AG04450 (cell line): ENCODE results near the gene ARHGAP24. TPM values are rescaled to one million over a fixed set of nuclear protein-coding genes. Genes with fewer than 3 reads are reported as not detected.

Experiments used
- CTCF ChIA-PET: fragments of 300-600, 350-600 bp; formaldehyde crosslinking; extraction: SDS; loops from one replicate; lab custom pipeline; 2022; ENCODE audit warnings: antibody characterized with exemption, inconsistent platforms; lab: Charles Lee
- POLR2A ChIA-PET: fragments of 350-600 bp; formaldehyde crosslinking; extraction: SDS; loops from one replicate; lab custom pipeline; 2021; ENCODE audit warnings: antibody characterized with exemption, inconsistent platforms; lab: Yijun Ruan, JAX
- DNase-seq: peaks from one replicate; pipeline ENCODE4 v3.0.0-alpha.2; 2011; ENCODE audit warnings: low read depth, low spot score
- H3K27ac ChIP-seq: one replicate; pipeline ENCODE4 v1.5.1; 2012; ENCODE audit warnings: low read depth, low read length, control low read depth
- H3K27me3 ChIP-seq: one replicate; pipeline ENCODE4 v1.6.0; 2012; ENCODE audit warnings: low read length; ENCODE audit not compliant: control insufficient read depth, insufficient read depth
- H3K4me3 ChIP-seq: 2 replicates; pipeline ENCODE4 v1.5.1; 2011; ENCODE audit warnings: mild to moderate bottlenecking, low read depth, low read length, control low read depth
- H3K9me3 ChIP-seq: 2 replicates; pipeline ENCODE4 v1.5.1; 2012; ENCODE audit warnings: low read length; ENCODE audit not compliant: control insufficient read depth, insufficient read depth
- polyA plus RNA-seq: library from polyadenylated mRNA; depleted of rRNA; stranded (reverse); fragments of >200 nt; gene quantifications from 2 replicates; pipeline ENCODE4 v1.2.3, GENCODE V29; 2011
- TF ChIP-seq, protein P1 (sequence below): IDR thresholded peaks from 2 replicates; pipeline ENCODE4 v1.5.1; 2011; ENCODE audit warnings: low read depth, low read length, control low read depth, inconsistent platforms

Gene ARHGAP24
- polyA plus RNA-seq, 1 experiment = 16.8 TPM

DNA sequence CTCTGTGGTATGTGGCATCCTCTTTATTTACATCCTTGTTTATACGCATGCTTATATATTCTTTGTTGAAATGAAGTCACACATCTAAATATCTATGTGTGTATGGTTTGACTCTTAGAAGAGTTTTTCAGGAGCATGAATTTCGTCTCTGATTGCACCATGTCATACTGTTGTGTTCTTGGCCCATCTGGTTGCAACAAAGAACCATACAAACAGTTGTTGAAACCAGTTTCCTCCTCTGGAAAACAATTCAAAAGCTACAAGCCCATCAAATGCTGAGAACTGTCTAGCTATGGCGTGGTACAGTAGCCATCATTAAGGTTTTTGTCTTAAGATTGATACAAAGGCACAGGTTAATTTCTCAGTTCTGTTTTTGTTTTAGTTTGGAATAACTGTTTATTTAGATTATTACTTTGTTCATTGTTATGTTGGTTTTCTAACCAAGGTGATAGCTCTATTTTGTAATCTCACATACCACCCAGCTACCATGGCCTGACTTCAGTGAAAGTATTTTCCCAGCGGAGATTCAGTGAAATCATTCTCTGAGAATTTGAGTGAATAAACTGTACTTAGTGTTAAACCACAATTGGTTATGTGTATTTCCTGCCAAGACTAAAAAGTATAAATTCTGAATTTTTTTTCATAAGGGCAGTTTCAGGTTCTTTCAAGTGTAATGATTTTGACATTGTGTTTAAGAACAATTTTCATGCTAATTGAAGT is 91.0 kb downstream of the ARHGAP24 start:
- H3K27ac ChIP-seq = no peak overlapping the region
- DNase-seq = no peak
- TF ChIP-seq, protein P1, sequence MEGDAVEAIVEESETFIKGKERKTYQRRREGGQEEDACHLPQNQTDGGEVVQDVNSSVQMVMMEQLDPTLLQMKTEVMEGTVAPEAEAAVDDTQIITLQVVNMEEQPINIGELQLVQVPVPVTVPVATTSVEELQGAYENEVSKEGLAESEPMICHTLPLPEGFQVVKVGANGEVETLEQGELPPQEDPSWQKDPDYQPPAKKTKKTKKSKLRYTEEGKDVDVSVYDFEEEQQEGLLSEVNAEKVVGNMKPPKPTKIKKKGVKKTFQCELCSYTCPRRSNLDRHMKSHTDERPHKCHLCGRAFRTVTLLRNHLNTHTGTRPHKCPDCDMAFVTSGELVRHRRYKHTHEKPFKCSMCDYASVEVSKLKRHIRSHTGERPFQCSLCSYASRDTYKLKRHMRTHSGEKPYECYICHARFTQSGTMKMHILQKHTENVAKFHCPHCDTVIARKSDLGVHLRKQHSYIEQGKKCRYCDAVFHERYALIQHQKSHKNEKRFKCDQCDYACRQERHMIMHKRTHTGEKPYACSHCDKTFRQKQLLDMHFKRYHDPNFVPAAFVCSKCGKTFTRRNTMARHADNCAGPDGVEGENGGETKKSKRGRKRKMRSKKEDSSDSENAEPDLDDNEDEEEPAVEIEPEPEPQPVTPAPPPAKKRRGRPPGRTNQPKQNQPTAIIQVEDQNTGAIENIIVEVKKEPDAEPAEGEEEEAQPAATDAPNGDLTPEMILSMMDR = no peak
- CTCF ChIA-PET = no interaction called here
- no peak overlapping the region for H3K4me3 ChIP-seq
- no peaks in the 10 kb centered on the region for H3K27me3 ChIP-seq
- POLR2A ChIA-PET = no interaction called here
- no peaks in the 10 kb centered on the region for H3K9me3 ChIP-seq

DNA sequence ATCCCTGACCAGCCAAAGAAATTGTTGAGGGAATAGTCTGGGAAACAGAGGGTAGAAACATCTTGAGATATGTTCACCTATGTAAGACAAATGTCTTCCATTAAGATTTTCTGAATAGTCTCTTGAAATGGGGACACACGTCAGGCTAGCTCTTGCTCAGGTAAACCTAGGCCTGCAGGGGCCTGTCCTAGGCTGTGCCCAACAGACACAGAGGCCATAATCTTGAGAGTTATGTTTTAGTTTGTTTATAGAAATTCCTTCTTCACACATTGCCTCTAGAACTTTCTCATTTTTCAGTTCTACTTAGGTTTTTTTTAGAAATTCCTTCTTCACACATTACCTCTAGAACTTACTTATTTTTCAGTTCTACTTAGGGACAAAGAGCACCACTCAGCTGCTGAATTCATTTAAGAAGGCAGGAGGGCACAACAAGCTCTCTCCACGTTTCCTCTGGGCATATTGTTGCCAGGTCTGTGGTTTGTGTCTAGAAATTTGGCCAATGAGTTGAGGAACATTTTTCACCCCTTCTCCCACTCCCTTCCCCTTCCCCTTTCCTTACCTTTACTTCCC is 94.9 kb downstream of the ARHGAP24 start:
- POLR2A ChIA-PET = no interaction called here
- no peak for DNase-seq
- H3K4me3 ChIP-seq = no peak overlapping the region
- no peaks in the 10 kb centered on the region for H3K9me3 ChIP-seq
- no peak overlapping the region for H3K27ac ChIP-seq
- CTCF ChIA-PET = no interaction called here
- H3K27me3 ChIP-seq = no peaks in the 10 kb centered on the region
- TF ChIP-seq, protein P1 = no peak

DNA sequence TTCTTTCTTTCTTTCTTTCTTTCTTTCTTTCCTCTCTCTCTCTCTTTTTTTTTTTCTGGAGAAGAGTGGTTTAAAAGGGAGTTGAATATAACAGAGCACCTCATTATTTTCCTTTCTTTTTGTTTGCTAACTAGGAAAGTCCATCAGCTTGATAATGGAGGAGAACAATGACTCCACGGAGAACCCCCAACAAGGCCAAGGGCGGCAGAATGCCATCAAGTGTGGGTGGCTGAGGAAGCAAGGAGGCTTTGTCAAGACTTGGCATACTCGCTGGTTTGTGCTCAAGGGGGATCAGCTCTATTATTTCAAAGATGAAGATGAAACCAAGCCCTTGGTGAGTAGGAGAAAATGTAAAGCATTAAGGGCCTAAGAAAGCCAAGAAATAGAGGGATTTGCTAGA is 95.4 kb downstream of the ARHGAP24 start:
- H3K27ac ChIP-seq = no peak overlapping the region
- CTCF ChIA-PET = no interaction called here

DNA sequence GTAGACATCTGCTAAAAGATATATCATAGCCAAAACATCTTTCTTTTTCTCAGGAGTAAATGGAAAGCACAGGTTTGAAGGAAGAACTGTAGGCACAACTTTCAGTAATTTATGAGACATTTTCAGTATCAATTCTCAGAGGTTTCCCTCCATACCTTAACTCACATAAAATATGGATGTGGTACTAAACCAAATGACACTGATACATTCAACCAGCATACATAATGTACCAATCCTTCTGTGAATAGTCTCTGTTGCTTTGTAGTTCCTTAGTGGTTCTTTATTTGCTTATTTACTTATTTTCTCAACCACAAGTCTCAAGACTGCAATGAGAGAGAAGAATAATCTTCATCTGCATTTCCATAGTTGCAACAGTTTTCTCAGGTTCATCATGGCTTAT is 96.1 kb downstream of the ARHGAP24 start:
- no peaks in the 10 kb centered on the region for H3K9me3 ChIP-seq
- no peaks in the 10 kb centered on the region for H3K27me3 ChIP-seq
- no peak for DNase-seq
- CTCF ChIA-PET = no interaction called here
- POLR2A ChIA-PET = no interaction called here
- H3K4me3 ChIP-seq = no peak overlapping the region
- H3K27ac ChIP-seq = no peak overlapping the region
- TF ChIP-seq, protein P1 = no peak

More for the DNA sequence above, 95.4 kb downstream of the ARHGAP24 start:
- Histone ChIP-seq H3K4me3 (no peak overlapping the region), H3K27me3 (no peaks in the 10 kb centered on the region), H3K9me3 (no peaks in the 10 kb centered on the region)
- POLR2A ChIA-PET = no interaction called here
- DNase-seq = no peak
- TF ChIP-seq, protein P1 = no peak

DNA sequence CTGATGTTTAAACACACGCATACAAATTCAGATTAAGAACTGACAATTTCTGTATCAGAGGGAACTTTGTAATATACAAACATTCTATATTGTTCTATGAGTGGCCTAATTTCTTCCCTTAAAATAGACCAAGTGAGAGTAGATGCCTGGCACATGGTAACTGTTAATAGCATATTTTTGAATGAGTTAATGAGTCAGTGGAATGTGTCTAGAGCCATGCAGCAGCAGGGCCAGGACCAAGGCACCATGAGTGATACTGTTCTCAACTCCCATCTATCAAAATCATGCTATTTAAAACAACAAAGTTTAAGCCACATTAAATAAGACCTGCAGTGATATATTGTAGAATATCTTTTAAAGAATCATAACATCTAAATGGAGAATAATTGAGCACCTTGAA is 98.3 kb downstream of the ARHGAP24 start:
- H3K4me3 ChIP-seq = no peak overlapping the region
- no peak for DNase-seq
- H3K27ac ChIP-seq = no peak overlapping the region
- ChIA-PET POLR2A (no interaction called here), CTCF (interaction anchor here (0.7 kb wide), 1 partner anchor 302 kb away, joined by 5 read pairs; no protein-coding TSS in a partner anchor)
- TF ChIP-seq, protein P1 = no peak
- H3K27me3 ChIP-seq = no peaks in the 10 kb centered on the region
- no peaks in the 10 kb centered on the region for H3K9me3 ChIP-seq
